Measurements from ENCODE around the gene HAPLN2.

The HAPLN2 gene

GRCh38 chr1:156673387-156674121 is 54.3 kb downstream of the HAPLN2 start (continued):
- TF ChIP-seq ELK4 (IDR thresholded peaks at IDR 0.05; ENCODE audit: borderline replicate concordance, low read depth, low read length) (no peak), KLF8 (tag by site-specific recombination; IDR thresholded peaks at IDR 0.05) (no peak), KLF17 (tag by site-specific recombination; IDR thresholded peaks at IDR 0.05) (peak; percentile 44; the same call in 1 of the 2 replicates), ZNF24 (tag by site-specific recombination; IDR thresholded peaks at IDR 0.05) (no peak), ZNF624 (tag by site-specific recombination; IDR thresholded peaks at IDR 0.05) (no peak), PRDM1 (tag by site-specific recombination; IDR thresholded peaks at IDR 0.05) (no peak), ZNF571 (tag by site-specific recombination; IDR thresholded peaks at IDR 0.05) (no peak), ZNF837 (tag by site-specific recombination; IDR thresholded peaks at IDR 0.05) (no peak), ZNF155 (tag by site-specific recombination; IDR thresholded peaks at IDR 0.05) (no peak), SP3 (tag by site-specific recombination; IDR thresholded peaks at IDR 0.05) (no peak), PRDM6 (tag by site-specific recombination; IDR thresholded peaks at IDR 0.05) (no peak), ZSCAN30 (tag by site-specific recombination; IDR thresholded peaks at IDR 0.05) (no peak), ZNF791 (tag by site-specific recombination; IDR thresholded peaks at IDR 0.05) (no peak), TCF7L2 (IDR thresholded peaks at IDR 0.05; ENCODE audit: borderline replicate concordance, low read depth, low read length) (no peak), ZNF473 (tag by site-specific recombination; IDR thresholded peaks at IDR 0.05) (no peak), BCL11B (tag by site-specific recombination; IDR thresholded peaks at IDR 0.05; ENCODE audit: low read depth) (no peak), ZNF561 (tag by site-specific recombination; IDR thresholded peaks at IDR 0.05; ENCODE audit: borderline replicate concordance) (no peak), ZNF335 (tag by site-specific recombination; conservative IDR thresholded peaks at IDR 0.05) (no peak), MYNN (tag by site-specific recombination; IDR thresholded peaks at IDR 0.05; ENCODE audit: borderline replicate concordance) (no peak), ZNF133 (tag by site-specific recombination; IDR thresholded peaks at IDR 0.05) (no peak), EGR2 (tag by site-specific recombination; IDR thresholded peaks at IDR 0.05; ENCODE audit: low read depth) (peak; percentile 99)
- TF ChIP-seq, protein P1, sequence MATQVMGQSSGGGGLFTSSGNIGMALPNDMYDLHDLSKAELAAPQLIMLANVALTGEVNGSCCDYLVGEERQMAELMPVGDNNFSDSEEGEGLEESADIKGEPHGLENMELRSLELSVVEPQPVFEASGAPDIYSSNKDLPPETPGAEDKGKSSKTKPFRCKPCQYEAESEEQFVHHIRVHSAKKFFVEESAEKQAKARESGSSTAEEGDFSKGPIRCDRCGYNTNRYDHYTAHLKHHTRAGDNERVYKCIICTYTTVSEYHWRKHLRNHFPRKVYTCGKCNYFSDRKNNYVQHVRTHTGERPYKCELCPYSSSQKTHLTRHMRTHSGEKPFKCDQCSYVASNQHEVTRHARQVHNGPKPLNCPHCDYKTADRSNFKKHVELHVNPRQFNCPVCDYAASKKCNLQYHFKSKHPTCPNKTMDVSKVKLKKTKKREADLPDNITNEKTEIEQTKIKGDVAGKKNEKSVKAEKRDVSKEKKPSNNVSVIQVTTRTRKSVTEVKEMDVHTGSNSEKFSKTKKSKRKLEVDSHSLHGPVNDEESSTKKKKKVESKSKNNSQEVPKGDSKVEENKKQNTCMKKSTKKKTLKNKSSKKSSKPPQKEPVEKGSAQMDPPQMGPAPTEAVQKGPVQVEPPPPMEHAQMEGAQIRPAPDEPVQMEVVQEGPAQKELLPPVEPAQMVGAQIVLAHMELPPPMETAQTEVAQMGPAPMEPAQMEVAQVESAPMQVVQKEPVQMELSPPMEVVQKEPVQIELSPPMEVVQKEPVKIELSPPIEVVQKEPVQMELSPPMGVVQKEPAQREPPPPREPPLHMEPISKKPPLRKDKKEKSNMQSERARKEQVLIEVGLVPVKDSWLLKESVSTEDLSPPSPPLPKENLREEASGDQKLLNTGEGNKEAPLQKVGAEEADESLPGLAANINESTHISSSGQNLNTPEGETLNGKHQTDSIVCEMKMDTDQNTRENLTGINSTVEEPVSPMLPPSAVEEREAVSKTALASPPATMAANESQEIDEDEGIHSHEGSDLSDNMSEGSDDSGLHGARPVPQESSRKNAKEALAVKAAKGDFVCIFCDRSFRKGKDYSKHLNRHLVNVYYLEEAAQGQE (tag by site-specific recombination; IDR thresholded peaks at IDR 0.05), result no peak
- TF ChIP-seq, protein P2, sequence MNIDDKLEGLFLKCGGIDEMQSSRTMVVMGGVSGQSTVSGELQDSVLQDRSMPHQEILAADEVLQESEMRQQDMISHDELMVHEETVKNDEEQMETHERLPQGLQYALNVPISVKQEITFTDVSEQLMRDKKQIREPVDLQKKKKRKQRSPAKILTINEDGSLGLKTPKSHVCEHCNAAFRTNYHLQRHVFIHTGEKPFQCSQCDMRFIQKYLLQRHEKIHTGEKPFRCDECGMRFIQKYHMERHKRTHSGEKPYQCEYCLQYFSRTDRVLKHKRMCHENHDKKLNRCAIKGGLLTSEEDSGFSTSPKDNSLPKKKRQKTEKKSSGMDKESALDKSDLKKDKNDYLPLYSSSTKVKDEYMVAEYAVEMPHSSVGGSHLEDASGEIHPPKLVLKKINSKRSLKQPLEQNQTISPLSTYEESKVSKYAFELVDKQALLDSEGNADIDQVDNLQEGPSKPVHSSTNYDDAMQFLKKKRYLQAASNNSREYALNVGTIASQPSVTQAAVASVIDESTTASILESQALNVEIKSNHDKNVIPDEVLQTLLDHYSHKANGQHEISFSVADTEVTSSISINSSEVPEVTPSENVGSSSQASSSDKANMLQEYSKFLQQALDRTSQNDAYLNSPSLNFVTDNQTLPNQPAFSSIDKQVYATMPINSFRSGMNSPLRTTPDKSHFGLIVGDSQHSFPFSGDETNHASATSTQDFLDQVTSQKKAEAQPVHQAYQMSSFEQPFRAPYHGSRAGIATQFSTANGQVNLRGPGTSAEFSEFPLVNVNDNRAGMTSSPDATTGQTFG (tag by site-specific recombination; IDR thresholded peaks at IDR 0.05; ENCODE audit: borderline replicate concordance), result no peak
- TF ChIP-seq, protein P3, sequence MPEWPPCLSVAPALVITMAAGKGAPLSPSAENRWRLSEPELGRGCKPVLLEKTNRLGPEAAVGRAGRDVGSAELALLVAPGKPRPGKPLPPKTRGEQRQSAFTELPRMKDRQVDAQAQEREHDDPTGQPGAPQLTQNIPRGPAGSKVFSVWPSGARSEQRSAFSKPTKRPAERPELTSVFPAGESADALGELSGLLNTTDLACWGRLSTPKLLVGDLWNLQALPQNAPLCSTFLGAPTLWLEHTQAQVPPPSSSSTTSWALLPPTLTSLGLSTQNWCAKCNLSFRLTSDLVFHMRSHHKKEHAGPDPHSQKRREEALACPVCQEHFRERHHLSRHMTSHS (tag by site-specific recombination; IDR thresholded peaks at IDR 0.05), result no peak
